SK-N-MC (cell line): ENCODE measurements around the gene SEPHS1.

Experiments used
- EZH2 ChIP-seq: fragments of 200-600 bp; sonication (generic); IDR thresholded peaks from one replicate; pipeline ENCODE4 v1.6.1; 2017; ENCODE audit warnings: antibody characterized with exemption
- FOXP2 ChIP-seq: optimal IDR thresholded peaks from 2 replicates; pipeline ENCODE3; 2011; ENCODE audit warnings: mild to moderate bottlenecking, moderate library complexity; ENCODE audit not compliant: insufficient read depth; ENCODE audit errors: extremely low read length, control extremely low read depth
- POLR2AphosphoS5 ChIP-seq: IDR thresholded peaks from 2 replicates; pipeline ENCODE4 v1.6.1; 2012; ENCODE audit warnings: mild to moderate bottlenecking, low read depth, low read length, borderline replicate concordance

- TF ChIP-seq POLR2AphosphoS5 = no peak
- TF ChIP-seq EZH2 = no peak
- TF ChIP-seq FOXP2 = no peak
Measured at GRCh38 chr10:13349463-13350274, 1.6 kb upstream of the SEPHS1 start.
